HG03108 (cell line): ENCODE measurements around the gene LRRC26.

Experiments used
- ATAC-seq: cut with Tn5 transposase; IDR thresholded peaks from one replicate; pipeline ENCODE4 v1.9.1; 2021; ENCODE audit warnings: moderate library complexity; ENCODE audit not compliant: unreplicated experiment

Gene LRRC26

GRCh38 chr9:137184881-137185660, 15.2 kb upstream of the LRRC26 start:
- no peak for ATAC-seq

- ATAC-seq: no peak
These were observed 14.2 kb upstream of the LRRC26 start for GRCh38 chr9:137183980-137184595.

- no peak for ATAC-seq
These were observed 13.0 kb upstream of the LRRC26 start for GRCh38 chr9:137182836-137183235.

GRCh38 chr9:137181680-137182079, 11.8 kb upstream of the LRRC26 start:
- ATAC-seq: no peak

GRCh38 chr9:137180491-137180890, 10.6 kb upstream of the LRRC26 start:
- no peak for ATAC-seq

- ATAC-seq: no peak
These were observed 9.9 kb upstream of the LRRC26 start for GRCh38 chr9:137179761-137180160.

GRCh38 chr9:137178939-137179630, 9.2 kb upstream of the LRRC26 start:
- no peak for ATAC-seq

GRCh38 chr9:137178201-137178938, 8.5 kb upstream of the LRRC26 start:
- ATAC-seq: no peak

GRCh38 chr9:137176302-137177182, 6.7 kb upstream of the LRRC26 start:
- no peak for ATAC-seq

- ATAC-seq: no peak
These were observed 5.6 kb upstream of the LRRC26 start for GRCh38 chr9:137175345-137175961.

- no peak for ATAC-seq
These were observed 5.0 kb upstream of the LRRC26 start for GRCh38 chr9:137174722-137175293.

GRCh38 chr9:137173796-137174664, 4.2 kb upstream of the LRRC26 start:
- ATAC-seq: no peak

- ATAC-seq: no peak
These were observed 3.3 kb upstream of the LRRC26 start for GRCh38 chr9:137172901-137173795.

- no peak for ATAC-seq
These were observed 1.5 kb upstream of the LRRC26 start for GRCh38 chr9:137171149-137171900.

- no peak for ATAC-seq
These were observed 766 bp upstream of the LRRC26 start for GRCh38 chr9:137170486-137171148.
